GM12801 (cell line): ENCODE data around the gene FBXL22.

ENCODE experiments used
- CTCF ChIP-seq: IDR thresholded peaks from one replicate; pipeline ENCODE4 v1.5.1; 2011; ENCODE audit warnings: control low read depth; ENCODE audit not compliant: insufficient read length; ENCODE audit errors: extremely low read depth

The FBXL22 gene

DNA sequence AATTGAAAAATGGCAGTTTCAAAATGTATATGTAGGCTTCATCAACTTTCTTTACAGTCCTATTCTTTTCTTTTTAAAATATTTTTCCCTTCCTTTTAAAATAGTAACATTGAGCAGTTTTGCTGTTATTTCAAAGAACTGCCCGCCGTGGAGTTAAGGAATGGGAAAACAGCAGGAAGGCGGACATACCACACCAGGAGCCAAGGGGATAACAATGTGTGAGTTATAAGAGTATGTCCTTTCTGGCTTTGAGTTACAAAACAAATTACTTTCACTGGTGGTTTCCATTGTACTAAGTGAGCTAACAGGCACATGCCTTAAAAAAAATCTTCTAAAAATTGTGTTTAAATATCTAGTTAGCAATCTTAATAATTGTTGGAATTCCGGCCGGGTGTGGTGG, 37.4 kb upstream of the FBXL22 start:
- no peak for TF ChIP-seq CTCF

- TF ChIP-seq CTCF: no peak
These were observed 36.3 kb upstream of the FBXL22 start for GRCh38 chr15:63560741-63561448.

DNA sequence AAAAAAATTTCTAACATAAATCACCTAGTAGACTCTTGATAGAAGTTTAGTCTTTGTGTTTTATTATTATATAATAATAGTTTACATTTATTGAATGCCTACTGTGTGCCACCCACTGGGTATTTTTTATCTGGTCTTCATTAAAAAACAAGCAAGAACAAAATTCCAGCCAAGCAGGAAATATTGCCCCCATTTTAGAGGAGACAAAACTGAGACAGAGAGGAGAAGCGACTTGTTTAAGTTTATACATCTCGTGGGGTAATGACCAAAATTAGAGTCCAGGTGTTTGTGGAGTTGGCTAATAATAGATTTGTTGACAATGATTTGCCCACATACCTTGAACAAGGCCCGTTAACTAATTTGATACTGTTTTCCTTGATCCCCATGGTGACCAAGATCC, 33.1 kb upstream of the FBXL22 start:
- TF ChIP-seq CTCF: no peak

GRCh38 chr15:63565536-63566186, 31.5 kb upstream of the FBXL22 start:
- no peak for TF ChIP-seq CTCF

GRCh38 chr15:63572749-63573464, 24.3 kb upstream of the FBXL22 start:
- TF ChIP-seq CTCF: no peak

GRCh38 chr15:63573533-63573932, 23.7 kb upstream of the FBXL22 start:
- TF ChIP-seq CTCF: no peak

- TF ChIP-seq CTCF: no peak
These were observed 21.9 kb upstream of the FBXL22 start for GRCh38 chr15:63575312-63575711.
